AG08395 (cell line): ENCODE results near the gene GRHL1.
"Not testable (repeated sequence)": the region's sequence is repeated elsewhere in the genome, so short reads cannot be mapped to it uniquely, and the experiment has no call there.

Experiments
- DNase-seq: peaks from one replicate; pipeline ENCODE4 v3.0.0; 2012; ENCODE audit warnings: mixed read lengths, low spot score

Gene GRHL1

GRCh38 chr2:9951522-9952285 is at the start of gene GRHL1:
GRHL1 (plus strand) TSS chr2:9951693; CDS start chr2:9951834, 141 bp downstream.
- peak; percentile 100 for DNase-seq

GRCh38 chr2:9905413-9905812 is 46.1 kb upstream of the GRHL1 start:
- no peak for DNase-seq

GRCh38 chr2:9907402-9907801 is 44.1 kb upstream of the GRHL1 start:
- DNase-seq: no peak

- no peak for DNase-seq
Measured at GRCh38 chr2:9908639-9909038, 42.9 kb upstream of the GRHL1 start.

GRCh38 chr2:9909106-9909505 is 42.4 kb upstream of the GRHL1 start:
- no peak for DNase-seq

GRCh38 chr2:9910699-9911098 is 40.8 kb upstream of the GRHL1 start:
- no peak for DNase-seq

- DNase-seq: no peak
Measured at GRCh38 chr2:9912468-9912867, 39.0 kb upstream of the GRHL1 start.

GRCh38 chr2:9914384-9915065 is 37.0 kb upstream of the GRHL1 start:
- DNase-seq: peak; percentile 47

GRCh38 chr2:9918275-9918674 is 33.2 kb upstream of the GRHL1 start:
- peak; percentile 56 for DNase-seq

GRCh38 chr2:9919512-9919911 is 32.0 kb upstream of the GRHL1 start:
- DNase-seq: no peak

GRCh38 chr2:9927020-9927419 is 24.5 kb upstream of the GRHL1 start:
- not testable (repeated sequence) for DNase-seq

- DNase-seq: no peak
Measured at GRCh38 chr2:9937258-9937657, 14.2 kb upstream of the GRHL1 start.

- no peak for DNase-seq
Measured at GRCh38 chr2:9937968-9938367, 13.5 kb upstream of the GRHL1 start.

- DNase-seq: no peak
Measured at GRCh38 chr2:9939587-9940485, 11.7 kb upstream of the GRHL1 start.

- peak; percentile 75 for DNase-seq
Measured at GRCh38 chr2:9941196-9941995, 10.1 kb upstream of the GRHL1 start.

- DNase-seq: no peak
Measured at GRCh38 chr2:9941996-9942390, 9.5 kb upstream of the GRHL1 start.

GRCh38 chr2:9944330-9944758 is 7.1 kb upstream of the GRHL1 start:
- peak; percentile 57 for DNase-seq

- DNase-seq: no peak
Measured at GRCh38 chr2:9945596-9945995, 5.9 kb upstream of the GRHL1 start.

GRCh38 chr2:9946076-9946475 is 5.4 kb upstream of the GRHL1 start:
- no peak for DNase-seq

- DNase-seq: no peak
Measured at GRCh38 chr2:9946818-9947217, 4.7 kb upstream of the GRHL1 start.

GRCh38 chr2:9948721-9949120 is 2.8 kb upstream of the GRHL1 start:
- no peak for DNase-seq
